ENCODE data around the gene CIT.

DNA sequence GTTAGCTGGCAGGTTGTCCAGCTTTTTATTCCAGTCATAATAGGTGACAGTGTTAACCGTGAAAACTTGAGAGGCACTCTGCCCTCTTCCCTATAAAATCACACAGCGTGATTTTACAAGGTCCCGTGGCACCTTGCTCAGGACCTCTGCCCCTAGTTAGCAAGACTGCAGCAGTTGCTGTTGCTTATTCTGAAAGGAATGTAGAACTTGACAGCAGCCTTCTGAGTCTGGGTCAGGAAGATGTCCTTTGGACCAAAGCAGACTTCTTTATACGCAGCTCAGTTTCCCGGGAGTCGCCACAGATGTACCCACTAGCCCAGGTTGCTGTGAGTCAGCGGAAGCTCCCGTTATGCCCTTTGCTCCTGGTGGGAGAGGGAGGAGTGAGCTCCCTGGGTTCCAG is 196.0 kb downstream of the CIT start:
- TF ChIP-seq, protein P1, sequence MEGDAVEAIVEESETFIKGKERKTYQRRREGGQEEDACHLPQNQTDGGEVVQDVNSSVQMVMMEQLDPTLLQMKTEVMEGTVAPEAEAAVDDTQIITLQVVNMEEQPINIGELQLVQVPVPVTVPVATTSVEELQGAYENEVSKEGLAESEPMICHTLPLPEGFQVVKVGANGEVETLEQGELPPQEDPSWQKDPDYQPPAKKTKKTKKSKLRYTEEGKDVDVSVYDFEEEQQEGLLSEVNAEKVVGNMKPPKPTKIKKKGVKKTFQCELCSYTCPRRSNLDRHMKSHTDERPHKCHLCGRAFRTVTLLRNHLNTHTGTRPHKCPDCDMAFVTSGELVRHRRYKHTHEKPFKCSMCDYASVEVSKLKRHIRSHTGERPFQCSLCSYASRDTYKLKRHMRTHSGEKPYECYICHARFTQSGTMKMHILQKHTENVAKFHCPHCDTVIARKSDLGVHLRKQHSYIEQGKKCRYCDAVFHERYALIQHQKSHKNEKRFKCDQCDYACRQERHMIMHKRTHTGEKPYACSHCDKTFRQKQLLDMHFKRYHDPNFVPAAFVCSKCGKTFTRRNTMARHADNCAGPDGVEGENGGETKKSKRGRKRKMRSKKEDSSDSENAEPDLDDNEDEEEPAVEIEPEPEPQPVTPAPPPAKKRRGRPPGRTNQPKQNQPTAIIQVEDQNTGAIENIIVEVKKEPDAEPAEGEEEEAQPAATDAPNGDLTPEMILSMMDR (IDR thresholded peaks at IDR 0.05): no peak
- no peak for TF ChIP-seq ZFX (IDR thresholded peaks at IDR 0.05; ENCODE audit: borderline replicate concordance)

Data from 22Rv1 (cell line).